NCI-H2107 treated with DMSO at 0.1 percent for 48 hours (cell line): ENCODE data around the gene RUSF1.
A peak's percentile ranks its signal among the peaks of the same experiment; 100 is the strongest.

Experiments used
- DNase-seq: peaks from one replicate; lab custom pipeline; 2025; ENCODE audit not compliant: unreplicated experiment; lab: John Stamatoyannopoulos, UW

Gene RUSF1

DNA sequence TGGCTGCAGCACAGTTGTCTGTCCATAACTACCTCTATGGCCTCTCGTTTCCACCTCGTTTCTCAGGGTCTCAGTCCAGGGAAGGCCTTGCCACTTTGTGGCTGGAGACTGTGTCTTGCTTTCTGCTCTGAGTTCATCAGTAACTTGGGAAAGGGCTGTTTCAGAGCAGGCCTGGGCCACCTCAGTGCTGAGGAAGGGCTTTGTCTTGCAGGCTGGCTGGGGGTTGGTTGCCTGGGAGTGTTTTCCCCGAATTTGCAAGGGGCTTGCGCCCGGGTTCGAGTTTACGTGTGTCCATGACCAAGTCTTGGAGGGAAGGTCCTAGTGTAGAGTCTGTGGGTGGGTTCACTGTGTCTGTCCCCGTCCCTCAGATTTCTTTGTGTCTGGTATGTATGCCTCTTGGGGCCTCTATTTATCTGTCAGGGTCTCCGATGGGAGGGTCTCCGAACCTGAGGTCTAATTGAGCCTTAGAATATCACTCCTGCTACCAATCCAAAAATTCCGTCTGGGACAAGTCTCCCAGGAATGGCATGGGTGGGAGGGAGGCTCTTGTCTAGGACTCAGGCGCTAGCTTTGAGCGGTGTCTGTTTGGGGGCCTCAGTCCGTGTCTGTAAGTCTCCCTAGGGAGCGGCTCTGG is 36.8 kb downstream of the RUSF1 start:
- no peak for DNase-seq

DNA sequence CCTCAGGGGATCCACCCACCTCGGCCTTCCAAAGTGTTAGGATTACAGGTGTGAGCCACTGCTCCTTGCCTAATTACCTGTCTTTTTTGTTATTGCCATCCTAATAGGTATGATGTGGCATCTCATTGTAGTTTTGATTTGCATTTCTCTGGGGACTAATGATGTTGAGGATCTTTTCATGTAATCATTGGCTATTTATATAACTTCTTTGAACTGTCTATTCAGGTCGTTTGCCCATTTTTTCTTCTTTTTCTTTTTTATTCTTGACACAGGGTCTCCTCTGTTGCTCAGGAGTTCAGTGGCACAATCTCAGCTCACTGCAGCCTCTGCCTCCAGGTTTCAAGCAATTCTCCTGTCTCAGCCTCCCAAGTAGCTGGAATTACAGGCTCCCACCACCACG is 37.6 kb downstream of the RUSF1 start:
- DNase-seq = no peak

- DNase-seq = no peak
These were observed 40.3 kb downstream of the RUSF1 start for GRCh38 chr16:31467858-31468257.

DNA sequence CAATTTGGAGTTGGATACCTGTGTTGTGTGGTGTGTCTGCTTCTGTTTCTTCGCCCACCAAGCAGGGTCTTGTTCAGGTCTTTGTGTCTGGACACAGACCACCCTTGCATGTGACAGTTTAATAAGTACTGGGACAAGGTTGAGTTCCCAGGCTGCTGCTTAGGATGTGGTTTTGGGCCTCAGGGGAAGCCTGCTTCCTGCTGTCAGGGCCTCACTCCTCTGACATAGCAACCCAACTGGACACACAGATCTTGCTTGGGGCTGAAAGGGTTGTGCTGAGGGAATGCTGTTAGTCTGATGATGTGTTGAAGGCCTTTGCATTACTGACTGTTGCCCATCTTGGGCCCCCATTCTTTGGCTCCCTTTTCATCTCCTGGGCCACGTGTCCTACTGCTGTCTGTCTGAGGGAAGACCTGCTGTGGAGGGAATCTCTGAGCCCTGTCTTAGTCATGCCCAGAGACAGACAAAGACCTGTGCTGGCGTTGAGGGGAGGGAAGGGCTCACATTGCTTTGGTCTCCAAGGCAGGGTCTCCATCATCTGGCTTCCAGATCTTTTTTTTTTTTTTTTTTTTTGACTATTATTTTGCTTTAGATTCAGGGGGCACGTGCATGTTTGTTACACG is 40.9 kb downstream of the RUSF1 start:
- DNase-seq = no peak

GRCh38 chr16:31466381-31466841 is 41.8 kb downstream of the RUSF1 start:
- no peak for DNase-seq

GRCh38 chr16:31465788-31466370 is 42.3 kb downstream of the RUSF1 start:
- no peak for DNase-seq

DNA sequence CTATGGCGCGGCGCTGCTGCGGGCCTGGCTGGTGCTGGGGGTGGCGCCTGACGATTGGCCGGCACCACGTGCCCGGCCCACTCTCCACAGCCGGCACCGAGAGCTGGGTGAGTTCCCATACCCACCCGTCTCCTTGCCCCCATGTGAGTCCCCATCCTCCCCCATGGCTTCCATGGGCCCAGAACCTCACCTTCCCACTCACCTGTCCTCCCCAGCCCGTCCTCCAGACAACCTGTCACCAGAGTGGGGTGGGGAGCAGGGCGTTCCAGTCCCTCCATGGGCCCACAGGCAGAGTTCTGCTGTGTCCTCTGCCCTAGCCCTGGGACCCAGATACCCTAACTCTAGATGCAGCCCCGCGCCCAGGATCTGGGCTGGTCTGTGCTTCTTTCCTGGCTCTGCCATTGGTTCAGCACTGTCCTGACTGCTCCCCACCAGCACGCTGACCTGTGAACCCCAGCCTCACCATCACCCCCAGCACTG is 43.4 kb downstream of the RUSF1 start:
- no peak for DNase-seq

DNA sequence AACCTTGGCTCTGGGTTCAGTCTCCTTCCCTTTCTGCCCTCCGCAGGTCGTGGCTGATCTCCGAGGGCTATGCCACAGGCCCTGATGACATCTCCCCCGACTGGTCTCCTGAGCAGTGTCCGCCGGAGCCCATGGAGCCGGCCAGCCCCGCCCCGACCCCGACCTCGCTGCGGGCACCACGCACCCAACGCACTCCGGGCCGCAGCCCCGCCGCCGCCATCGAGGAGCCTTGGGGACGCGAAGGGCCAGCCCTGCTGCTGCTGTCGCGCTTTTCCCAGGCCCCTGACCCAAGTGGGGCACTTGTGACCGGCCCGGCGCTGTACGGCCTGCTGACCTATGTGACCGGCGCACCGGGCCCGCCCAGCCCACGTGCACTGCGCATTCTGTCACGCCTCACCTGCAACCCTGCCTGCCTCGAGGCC is 43.8 kb downstream of the RUSF1 start:
- DNase-seq = no peak

DNA sequence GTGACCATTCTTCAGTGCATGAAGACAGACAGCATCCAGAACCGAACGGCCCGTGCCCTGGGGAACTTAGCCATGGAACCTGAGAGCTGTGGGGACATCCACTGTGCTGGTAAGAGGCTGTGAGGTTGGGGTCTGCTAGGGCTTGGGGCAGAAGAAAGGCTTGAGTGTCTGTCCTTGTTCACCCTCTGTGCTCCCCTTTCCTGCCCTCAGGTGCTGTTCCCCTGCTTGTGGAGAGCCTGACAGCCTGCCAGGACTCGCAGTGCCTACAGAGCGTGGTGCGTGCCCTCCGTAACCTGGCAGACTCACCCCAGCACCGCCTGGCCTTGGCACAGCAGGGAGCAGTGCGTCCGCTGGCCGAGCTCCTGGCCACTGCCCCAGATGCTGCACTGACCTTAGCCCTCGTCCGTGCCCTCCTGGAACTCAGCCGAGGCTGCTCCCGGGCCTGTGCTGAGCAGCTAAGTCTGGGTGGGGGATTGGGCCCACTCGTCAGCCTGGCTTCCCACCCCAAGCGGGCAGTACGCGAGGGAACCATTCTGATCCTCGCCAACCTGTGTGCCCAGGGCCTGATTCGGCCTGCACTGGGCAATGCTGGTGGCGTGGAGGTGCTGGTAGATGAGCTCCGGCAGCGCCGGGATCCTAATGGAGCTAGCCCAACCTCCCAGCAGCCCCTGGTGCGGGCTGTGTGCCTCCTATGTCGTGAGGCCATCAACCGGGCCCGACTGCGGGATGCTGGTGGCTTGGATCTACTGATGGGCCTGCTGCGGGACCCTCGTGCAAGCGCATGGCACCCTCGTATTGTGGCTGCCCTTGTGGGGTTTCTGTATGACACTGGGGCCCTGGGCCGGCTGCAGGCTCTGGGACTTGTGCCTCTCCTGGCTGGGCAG is 46.0 kb downstream of the RUSF1 start:
- no peak for DNase-seq

DNA sequence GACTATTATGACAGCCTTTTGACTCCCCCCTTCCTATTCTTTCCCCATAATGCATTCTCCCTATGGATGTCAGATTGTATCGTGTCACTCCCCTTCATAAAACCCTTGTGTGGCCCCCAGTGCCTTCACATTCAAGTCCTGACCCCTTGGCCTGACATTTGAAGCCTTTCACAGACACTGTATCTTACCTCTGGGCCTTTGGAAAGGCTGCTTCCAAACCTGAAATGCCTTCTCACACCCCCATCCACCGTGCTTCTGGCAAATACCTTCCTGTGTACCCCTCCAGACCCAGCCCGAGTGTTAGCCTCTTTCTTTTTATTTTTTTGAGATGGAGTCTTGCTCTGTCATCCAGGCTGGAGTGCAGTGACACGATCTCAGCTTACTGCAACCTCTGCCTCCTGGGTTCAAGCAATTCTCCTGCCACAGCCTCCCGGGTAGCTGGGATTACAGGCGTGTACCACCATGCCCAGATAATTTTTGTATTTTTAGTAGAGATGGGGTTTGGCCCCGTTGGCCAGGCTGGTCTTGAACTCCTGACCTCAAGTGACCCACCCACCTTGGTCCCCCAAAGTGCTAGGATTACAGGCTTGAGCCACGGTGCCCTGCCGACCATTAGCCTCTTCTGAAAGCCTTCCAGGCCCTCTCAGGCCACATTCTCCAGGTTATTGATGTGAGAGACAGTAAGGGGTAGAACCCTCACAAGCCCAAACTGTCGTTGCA is 46.8 kb downstream of the RUSF1 start:
- DNase-seq = no peak

- DNase-seq = no peak
These were observed 47.6 kb downstream of the RUSF1 start for GRCh38 chr16:31460582-31461002.

- DNase-seq = peak; percentile 97
These were observed 48.3 kb downstream of the RUSF1 start for GRCh38 chr16:31459687-31460581.

- peak; percentile 93 for DNase-seq
These were observed 49.1 kb downstream of the RUSF1 start, which contains the start of gene ARMC5 for GRCh38 chr16:31458844-31459686. ARMC5 (plus strand) TSS chr16:31459501; CDS start chr16:31459525, 24 bp downstream.

GRCh38 chr16:31458073-31458843 is 49.9 kb downstream of the RUSF1 start:
- peak; percentile 45 for DNase-seq

- no peak for DNase-seq
These were observed 51.2 kb downstream of the RUSF1 start for GRCh38 chr16:31456988-31457360.

GRCh38 chr16:31455601-31456314 is 52.4 kb downstream of the RUSF1 start:
- no peak for DNase-seq
